Measurements from ENCODE around the gene CIROP.

Gene CIROP

DNA sequence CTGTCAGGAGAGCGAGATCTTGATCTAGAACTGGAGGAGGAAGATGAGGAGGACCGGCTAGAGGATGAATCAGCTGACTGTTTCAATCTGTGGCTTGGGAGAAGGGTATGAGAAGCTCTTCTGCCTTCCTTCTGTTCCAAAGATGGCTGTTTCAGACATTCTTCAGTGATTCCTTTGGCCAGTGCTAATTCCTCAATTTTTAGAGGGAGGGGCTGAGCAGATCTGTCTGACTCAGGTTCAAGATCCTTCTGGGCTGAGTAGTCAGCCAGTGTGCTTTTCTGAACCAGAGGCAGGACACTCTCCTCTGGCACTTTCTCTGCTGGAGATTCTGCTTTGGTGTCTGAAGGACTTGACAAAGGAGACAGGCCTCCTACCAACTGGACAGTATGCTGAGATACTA, 25.1 kb downstream of the CIROP start:
- TF ChIP-seq, protein P1, sequence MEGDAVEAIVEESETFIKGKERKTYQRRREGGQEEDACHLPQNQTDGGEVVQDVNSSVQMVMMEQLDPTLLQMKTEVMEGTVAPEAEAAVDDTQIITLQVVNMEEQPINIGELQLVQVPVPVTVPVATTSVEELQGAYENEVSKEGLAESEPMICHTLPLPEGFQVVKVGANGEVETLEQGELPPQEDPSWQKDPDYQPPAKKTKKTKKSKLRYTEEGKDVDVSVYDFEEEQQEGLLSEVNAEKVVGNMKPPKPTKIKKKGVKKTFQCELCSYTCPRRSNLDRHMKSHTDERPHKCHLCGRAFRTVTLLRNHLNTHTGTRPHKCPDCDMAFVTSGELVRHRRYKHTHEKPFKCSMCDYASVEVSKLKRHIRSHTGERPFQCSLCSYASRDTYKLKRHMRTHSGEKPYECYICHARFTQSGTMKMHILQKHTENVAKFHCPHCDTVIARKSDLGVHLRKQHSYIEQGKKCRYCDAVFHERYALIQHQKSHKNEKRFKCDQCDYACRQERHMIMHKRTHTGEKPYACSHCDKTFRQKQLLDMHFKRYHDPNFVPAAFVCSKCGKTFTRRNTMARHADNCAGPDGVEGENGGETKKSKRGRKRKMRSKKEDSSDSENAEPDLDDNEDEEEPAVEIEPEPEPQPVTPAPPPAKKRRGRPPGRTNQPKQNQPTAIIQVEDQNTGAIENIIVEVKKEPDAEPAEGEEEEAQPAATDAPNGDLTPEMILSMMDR (IDR thresholded peaks at IDR 0.05; ENCODE audit: control insufficient read depth, insufficient read depth, low read depth, low read length, missing control alignments), result no peak
- no peak for DNase-seq (ENCODE audit: low read depth)
- no peak overlapping the region for H3K4me3 ChIP-seq (ENCODE audit: control insufficient read depth, low read depth, low read length)

DNA sequence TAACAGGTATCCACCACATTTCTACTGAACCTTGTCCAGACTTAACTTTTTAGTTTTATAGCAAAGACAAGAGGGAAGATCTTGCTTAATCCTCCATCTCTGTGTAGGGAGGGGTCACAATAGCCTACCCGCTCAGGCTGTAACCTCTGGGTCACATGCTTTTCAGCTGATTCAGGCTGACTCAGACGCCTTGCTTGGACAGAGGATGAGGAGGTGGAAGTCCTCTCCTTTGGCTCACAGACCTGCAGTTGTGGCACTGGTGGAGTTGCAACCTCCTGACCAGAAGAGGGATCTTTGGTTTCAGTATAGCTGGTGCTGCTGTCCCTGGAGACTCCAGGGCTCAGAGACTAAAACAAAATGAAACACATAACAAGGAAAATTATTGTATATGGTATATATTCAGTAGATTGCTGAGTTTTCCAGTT, 26.1 kb downstream of the CIROP start:
- peak; percentile 92 for DNase-seq (ENCODE audit: low read depth)
- no peak overlapping the region for H3K4me3 ChIP-seq (ENCODE audit: control insufficient read depth, low read depth, low read length)
- TF ChIP-seq, protein P1 (IDR thresholded peaks at IDR 0.05; ENCODE audit: control insufficient read depth, insufficient read depth, low read depth, low read length, missing control alignments), result no peak

DNA sequence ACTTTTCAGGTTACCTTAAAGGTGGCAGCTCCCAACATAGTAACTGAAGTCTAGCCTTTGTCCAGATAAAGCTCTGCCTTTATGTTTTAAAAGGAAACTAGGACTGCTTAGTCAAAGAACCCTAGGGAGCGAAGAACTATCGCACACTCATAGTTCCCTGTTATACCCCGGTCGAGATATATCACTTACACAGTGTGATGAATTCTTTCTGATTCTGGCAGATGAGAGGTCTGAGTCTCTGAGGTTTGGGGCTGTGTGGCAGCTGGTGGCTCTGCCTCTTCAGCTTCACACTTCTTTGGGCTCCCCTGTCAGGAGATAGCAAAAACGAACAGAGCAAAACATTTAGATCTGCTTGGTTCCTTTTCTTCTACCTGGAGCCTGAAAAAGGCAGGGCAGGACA, 26.8 kb downstream of the CIROP start:
- H3K4me3 ChIP-seq (ENCODE audit: control insufficient read depth, low read depth, low read length), result no peak overlapping the region
- TF ChIP-seq, protein P1 (IDR thresholded peaks at IDR 0.05; ENCODE audit: control insufficient read depth, insufficient read depth, low read depth, low read length, missing control alignments), result no peak
- DNase-seq (ENCODE audit: low read depth), result no peak

DNA sequence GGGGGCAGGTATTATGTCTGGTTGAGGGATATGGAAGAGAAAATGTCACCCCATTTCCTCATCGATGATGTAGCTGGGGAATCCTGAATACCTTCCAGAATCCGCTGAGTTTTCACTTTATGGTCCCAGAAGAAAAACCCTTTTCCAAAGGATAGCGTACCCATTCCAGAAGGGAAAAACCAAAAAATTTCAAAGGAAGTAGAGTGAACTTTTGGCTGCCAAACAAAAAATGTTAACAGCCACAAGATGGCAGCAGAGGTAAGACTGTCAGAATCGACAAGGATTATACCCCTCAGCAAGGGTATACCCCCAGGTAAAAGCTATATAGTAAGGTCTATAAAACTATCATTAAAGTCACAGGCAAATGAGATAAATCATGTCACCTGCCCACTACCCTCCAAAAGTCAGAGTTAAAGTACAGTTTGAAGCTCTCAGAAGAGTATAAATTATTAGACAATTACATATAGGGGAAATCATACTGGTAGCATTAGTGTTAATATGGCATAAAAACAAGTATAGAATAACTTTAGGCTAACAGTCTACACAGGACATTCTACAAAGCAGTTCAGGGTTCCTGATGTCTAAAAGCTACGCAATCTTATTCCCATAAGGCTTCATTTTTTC, 27.9 kb downstream of the CIROP start:
- no peak for DNase-seq (ENCODE audit: low read depth)
- no peak overlapping the region for H3K4me3 ChIP-seq (ENCODE audit: control insufficient read depth, low read depth, low read length)
- TF ChIP-seq, protein P1 (IDR thresholded peaks at IDR 0.05; ENCODE audit: control insufficient read depth, insufficient read depth, low read depth, low read length, missing control alignments), result peak; percentile 44

DNA sequence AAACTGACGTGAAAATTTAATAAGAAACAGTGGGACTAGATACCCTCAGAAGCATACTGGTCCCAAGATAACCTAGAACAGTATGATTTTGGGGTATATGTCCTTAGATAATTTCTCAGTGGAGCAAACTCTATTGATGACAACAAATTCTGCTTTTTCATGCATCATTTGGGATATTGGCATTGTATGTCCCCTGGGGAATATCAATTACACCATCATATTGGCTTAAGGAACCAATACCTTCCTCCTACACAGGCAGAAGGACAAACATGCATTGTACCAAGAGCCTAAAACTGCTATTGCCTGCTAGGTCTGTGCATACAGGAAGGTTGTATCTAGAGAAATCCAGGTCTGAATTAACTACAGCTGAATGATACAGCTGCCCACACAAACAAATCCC, 29.9 kb downstream of the CIROP start:
- TF ChIP-seq, protein P1 (IDR thresholded peaks at IDR 0.05; ENCODE audit: control insufficient read depth, insufficient read depth, low read depth, low read length, missing control alignments), result no peak

DNA sequence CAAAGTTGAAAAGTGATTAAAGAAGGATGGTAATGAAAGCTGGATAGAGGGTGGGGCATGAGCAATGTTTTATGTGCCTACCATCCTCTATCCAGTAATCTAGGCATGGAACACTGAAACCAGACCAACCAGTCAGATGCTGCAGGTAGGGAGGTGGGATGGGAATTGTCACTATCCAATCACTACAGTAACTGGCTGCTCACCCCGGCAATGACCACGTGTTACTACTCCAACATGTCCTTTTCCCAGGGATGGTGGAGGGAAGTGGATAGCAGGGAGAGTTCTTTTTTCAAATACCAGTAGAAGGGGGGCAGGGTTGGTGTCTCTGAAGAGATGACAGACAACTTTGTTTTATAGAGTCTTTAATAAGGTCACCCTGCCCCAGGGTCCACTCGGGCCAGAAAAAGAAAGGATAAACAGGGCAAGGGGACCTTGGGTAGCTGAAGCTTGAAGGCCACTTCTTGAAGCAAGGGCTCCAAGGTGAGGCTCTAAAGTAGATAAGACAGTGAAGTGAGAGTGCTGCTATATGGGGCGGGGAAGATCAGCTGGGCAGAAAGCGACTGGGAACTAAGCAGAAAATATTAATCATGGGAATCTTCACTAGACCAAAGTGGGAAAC, 32.8 kb downstream of the CIROP start:
- DNase-seq (ENCODE audit: low read depth), result no peak
- TF ChIP-seq, protein P1 (IDR thresholded peaks at IDR 0.05; ENCODE audit: control insufficient read depth, insufficient read depth, low read depth, low read length, missing control alignments), result no peak
- H3K4me3 ChIP-seq (ENCODE audit: control insufficient read depth, low read depth, low read length), result peak overlapping the region; percentile 95

More for the DNA sequence above, 29.9 kb downstream of the CIROP start:
- no peak for DNase-seq (ENCODE audit: low read depth)
- no peak overlapping the region for H3K4me3 ChIP-seq (ENCODE audit: control insufficient read depth, low read depth, low read length)

Measured in AG09309 (cell line).